ENCODE data around the gene TNFSF10. TPM values are rescaled to one million over a fixed set of nuclear protein-coding genes. Genes with fewer than 3 reads are reported as not detected.

The TNFSF10 gene
- total RNA-seq, 1 donor from 2014 or later: not detected

DNA sequence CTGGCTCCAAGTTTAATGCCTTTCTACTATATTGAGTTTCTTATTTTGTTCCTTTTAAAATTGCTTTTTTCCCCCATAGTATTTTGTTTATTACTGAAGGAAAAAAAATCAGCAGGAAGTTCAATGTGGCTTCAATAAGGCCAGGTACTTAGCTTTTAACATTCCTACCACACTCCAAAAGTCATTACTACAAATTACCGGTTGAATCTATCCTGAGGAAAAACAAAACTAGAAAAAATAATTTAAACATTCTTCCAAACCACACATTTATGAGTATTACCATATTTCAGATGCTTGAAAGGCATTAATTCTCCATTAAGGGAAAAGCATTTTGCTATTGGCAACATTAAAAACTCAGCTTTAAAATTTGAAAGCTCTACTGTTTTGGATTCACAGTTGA, 20.2 kb upstream of the TNFSF10 start:
- Mint-ChIP-seq H3K4me1 (no peaks in the 10 kb centered on the region), H3K4me3 (no peak overlapping the region), H3K9me3 (no peaks in the 10 kb centered on the region), H3K27ac (ENCODE audit: unreplicated experiment) (no peak overlapping the region), H3K27me3 (ENCODE audit: low read depth) (no peaks in the 10 kb centered on the region), H3K36me3 (ENCODE audit: low read depth) (no peaks in the 10 kb centered on the region)
- no peak for DNase-seq (ENCODE audit: low read depth, low spot score)
- TF ChIP-seq, protein P1, sequence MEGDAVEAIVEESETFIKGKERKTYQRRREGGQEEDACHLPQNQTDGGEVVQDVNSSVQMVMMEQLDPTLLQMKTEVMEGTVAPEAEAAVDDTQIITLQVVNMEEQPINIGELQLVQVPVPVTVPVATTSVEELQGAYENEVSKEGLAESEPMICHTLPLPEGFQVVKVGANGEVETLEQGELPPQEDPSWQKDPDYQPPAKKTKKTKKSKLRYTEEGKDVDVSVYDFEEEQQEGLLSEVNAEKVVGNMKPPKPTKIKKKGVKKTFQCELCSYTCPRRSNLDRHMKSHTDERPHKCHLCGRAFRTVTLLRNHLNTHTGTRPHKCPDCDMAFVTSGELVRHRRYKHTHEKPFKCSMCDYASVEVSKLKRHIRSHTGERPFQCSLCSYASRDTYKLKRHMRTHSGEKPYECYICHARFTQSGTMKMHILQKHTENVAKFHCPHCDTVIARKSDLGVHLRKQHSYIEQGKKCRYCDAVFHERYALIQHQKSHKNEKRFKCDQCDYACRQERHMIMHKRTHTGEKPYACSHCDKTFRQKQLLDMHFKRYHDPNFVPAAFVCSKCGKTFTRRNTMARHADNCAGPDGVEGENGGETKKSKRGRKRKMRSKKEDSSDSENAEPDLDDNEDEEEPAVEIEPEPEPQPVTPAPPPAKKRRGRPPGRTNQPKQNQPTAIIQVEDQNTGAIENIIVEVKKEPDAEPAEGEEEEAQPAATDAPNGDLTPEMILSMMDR (conservative IDR thresholded peaks at IDR 0.05): no peak

DNA sequence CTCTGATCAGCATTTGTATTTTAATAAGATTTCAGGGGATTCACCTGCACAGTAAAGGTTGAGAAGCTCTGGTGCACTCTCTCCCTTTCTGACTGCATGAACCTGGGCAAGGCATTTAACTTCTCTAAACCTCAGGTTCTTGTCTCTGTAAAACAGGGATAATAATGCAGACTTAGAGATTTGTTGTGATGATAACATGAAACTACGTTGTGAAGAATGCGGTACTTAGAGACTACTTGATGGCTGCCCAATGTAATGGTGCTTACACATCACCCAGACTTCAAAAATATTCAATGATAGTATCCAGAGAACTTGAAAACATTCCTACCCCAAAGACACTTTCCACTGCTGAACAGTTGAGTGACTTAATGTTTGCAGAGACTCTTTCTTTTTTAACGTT, 19.8 kb upstream of the TNFSF10 start:
- TF ChIP-seq, protein P1 (conservative IDR thresholded peaks at IDR 0.05): no peak
- Mint-ChIP-seq H3K27ac (ENCODE audit: unreplicated experiment) (no peak overlapping the region), H3K4me3 (no peak overlapping the region), H3K36me3 (ENCODE audit: low read depth) (no peaks in the 10 kb centered on the region), H3K27me3 (ENCODE audit: low read depth) (no peaks in the 10 kb centered on the region), H3K4me1 (no peaks in the 10 kb centered on the region), H3K9me3 (no peaks in the 10 kb centered on the region)
- DNase-seq (ENCODE audit: low read depth, low spot score): no peak

DNA sequence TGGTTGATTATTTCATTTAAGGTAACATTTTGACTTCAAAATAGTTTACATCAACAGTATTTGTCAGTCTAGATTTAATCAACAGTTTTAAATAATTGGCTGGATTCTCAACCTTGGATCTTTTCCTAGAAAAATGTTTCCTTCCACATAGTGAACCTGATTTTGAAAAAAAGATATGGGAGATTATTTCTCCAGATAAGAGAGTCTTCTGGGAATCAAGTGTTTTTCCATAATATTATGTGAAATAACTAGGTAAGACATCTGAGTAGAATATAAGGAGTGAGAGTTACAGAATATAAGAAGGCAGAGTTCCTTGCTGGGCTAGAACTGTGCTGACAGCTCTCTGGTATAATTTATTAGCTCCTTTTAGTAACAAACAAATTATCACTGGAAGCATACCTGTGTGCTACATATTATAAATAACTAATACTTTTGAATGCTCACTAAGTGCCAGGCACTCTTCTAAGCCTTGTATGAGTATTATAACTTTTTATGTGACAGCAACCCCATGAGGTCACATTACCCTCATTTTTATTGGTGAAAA, 18.8 kb upstream of the TNFSF10 start:
- no peak for DNase-seq (ENCODE audit: low read depth, low spot score)
- H3K9me3 Mint-ChIP-seq: no peaks in the 10 kb centered on the region
- H3K4me1 Mint-ChIP-seq: no peaks in the 10 kb centered on the region
- H3K27ac Mint-ChIP-seq (ENCODE audit: unreplicated experiment): no peak overlapping the region
- TF ChIP-seq, protein P1 (conservative IDR thresholded peaks at IDR 0.05): no peak
- H3K4me3 Mint-ChIP-seq: no peak overlapping the region
- H3K27me3 Mint-ChIP-seq (ENCODE audit: low read depth): no peaks in the 10 kb centered on the region
- H3K36me3 Mint-ChIP-seq (ENCODE audit: low read depth): no peaks in the 10 kb centered on the region

DNA sequence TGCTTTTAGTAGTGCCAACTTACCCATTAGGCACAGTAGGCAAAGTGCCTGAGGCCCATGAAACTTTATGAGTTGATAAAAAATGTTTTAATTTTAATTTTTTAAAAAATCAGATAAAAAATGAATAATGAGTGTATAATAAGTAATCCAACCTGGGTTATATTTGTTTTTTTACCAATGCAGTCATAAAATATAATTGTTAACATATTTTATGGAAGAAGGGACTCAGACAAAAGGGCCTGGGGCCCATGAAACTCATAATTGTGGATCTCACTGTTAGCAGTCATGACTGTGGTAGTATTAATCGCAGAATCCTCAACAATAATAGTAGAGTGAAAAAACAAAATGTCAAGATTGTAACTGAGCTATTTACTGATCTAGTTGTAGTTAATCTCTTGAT, 16.8 kb upstream of the TNFSF10 start:
- no peak overlapping the region for H3K27ac Mint-ChIP-seq (ENCODE audit: unreplicated experiment)
- DNase-seq (ENCODE audit: low read depth, low spot score): no peak
- H3K36me3 Mint-ChIP-seq (ENCODE audit: low read depth): no peaks in the 10 kb centered on the region
- H3K4me1 Mint-ChIP-seq: no peaks in the 10 kb centered on the region
- TF ChIP-seq, protein P1 (conservative IDR thresholded peaks at IDR 0.05): no peak
- H3K4me3 Mint-ChIP-seq: no peak overlapping the region
- H3K9me3 Mint-ChIP-seq: no peaks in the 10 kb centered on the region
- no peaks in the 10 kb centered on the region for H3K27me3 Mint-ChIP-seq (ENCODE audit: low read depth)

DNA sequence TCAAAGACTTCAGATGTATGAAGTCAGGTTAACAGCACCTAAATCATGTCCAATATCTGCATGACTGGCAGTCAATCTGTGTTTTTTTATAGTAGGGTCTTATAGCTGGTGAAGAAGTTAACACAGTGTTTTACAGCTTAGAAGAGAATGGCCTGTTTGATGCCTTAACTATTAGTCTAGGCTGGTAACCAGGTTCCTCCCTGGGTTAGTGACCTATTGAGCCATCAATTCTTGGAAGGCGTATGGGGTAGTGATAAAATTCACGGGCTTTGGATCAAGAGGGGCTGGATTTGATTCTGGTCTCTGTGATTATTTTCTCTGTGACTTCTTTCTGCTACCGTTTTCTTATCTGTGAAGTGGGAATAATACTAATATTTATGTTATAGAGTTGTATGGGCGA, 16.0 kb upstream of the TNFSF10 start:
- Mint-ChIP-seq H3K27me3 (ENCODE audit: low read depth) (no peaks in the 10 kb centered on the region), H3K36me3 (ENCODE audit: low read depth) (no peaks in the 10 kb centered on the region), H3K4me1 (no peaks in the 10 kb centered on the region), H3K9me3 (no peaks in the 10 kb centered on the region), H3K27ac (ENCODE audit: unreplicated experiment) (no peak overlapping the region), H3K4me3 (no peak overlapping the region)
- DNase-seq (ENCODE audit: low read depth, low spot score): no peak
- TF ChIP-seq, protein P1 (conservative IDR thresholded peaks at IDR 0.05): no peak

All from neural crest cell (in vitro differentiated cells).